ENCODE results near the gene APOBEC3F. TPM values are rescaled to one million over a fixed set of nuclear protein-coding genes. Genes with fewer than 3 reads are reported as not detected.

APOBEC3F gene
- total and polyA plus RNA-seq, 10 of the 15 experiments (the other 5 are each of a cell fraction or from before 2014, with no cell fraction given) = 7.4 to 29.1 (median 12.8) TPM

GRCh38 chr22:39080052-39080762, 39.5 kb downstream of the APOBEC3F start (continued):
- TF ChIP-seq REST (IDR thresholded peaks at IDR 0.05; ENCODE audit: low read depth, low read length) = no peak
- TF ChIP-seq ASH2L (IDR thresholded peaks at IDR 0.05; ENCODE audit: borderline replicate concordance, low read depth) = no peak
- TF ChIP-seq HDAC2 (IDR thresholded peaks at IDR 0.05) = no peak
- TF ChIP-seq USF1 (IDR thresholded peaks at IDR 0.05; ENCODE audit: borderline replicate concordance, extremely low read length, insufficient read depth, low read depth, low read length) = peak; percentile 68
- TF ChIP-seq HCFC1 (IDR thresholded peaks at IDR 0.05; ENCODE audit: low read length) = no peak
- no peak for TF ChIP-seq CBX3 (IDR thresholded peaks at IDR 0.05; ENCODE audit: borderline replicate concordance, low read depth)
- TF ChIP-seq LARP7 (IDR thresholded peaks at IDR 0.05) = no peak
- peak in 1 of 2 experiments; percentile 83; a peak in 2 of 4 replicates for TF ChIP-seq BHLHE40 (IDR thresholded peaks at IDR 0.05; ENCODE audit: borderline replicate concordance in 1 of 2, low read depth in 2 of 2, low read length in 1 of 2)
- TF ChIP-seq MEF2B (IDR thresholded peaks at IDR 0.05; ENCODE audit: partially characterized antibody, poor library complexity, severe bottlenecking) = no peak
- TF ChIP-seq ZBTB4 (CRISPR knock-in tag; IDR thresholded peaks at IDR 0.05) = no peak
- TF ChIP-seq SUZ12 (IDR thresholded peaks at IDR 0.05; ENCODE audit: unreplicated experiment) = no peak
- no peak for TF ChIP-seq SIN3A (IDR thresholded peaks at IDR 0.05; ENCODE audit: low read depth, low read length)
- peak; percentile 57; the same call in 1 of the 2 replicates for TF ChIP-seq HDGF (IDR thresholded peaks at IDR 0.05)
- no peak for TF ChIP-seq KDM1A (IDR thresholded peaks at IDR 0.05; ENCODE audit: borderline replicate concordance)
- no peak for TF ChIP-seq SKIL (IDR thresholded peaks at IDR 0.05; ENCODE audit: low read depth, poor library complexity, severe bottlenecking)
- no peak for TF ChIP-seq ATF7 (IDR thresholded peaks at IDR 0.05; ENCODE audit: low read depth)
- peak; percentile 40; the same call in 1 of the 2 replicates for TF ChIP-seq IKZF1 (conservative IDR thresholded peaks at IDR 0.05)
- no peak for TF ChIP-seq ZBED1 (IDR thresholded peaks at IDR 0.05; ENCODE audit: borderline replicate concordance)
